ENCODE measurements around the gene PRAC2. TPM values are rescaled to one million over a fixed set of nuclear protein-coding genes. Genes with fewer than 3 reads are reported as not detected.

Gene PRAC2
- total RNA-seq, 1 experiment from 2014 or later = not detected

GRCh38 chr17:48718761-48719641, 4.0 kb upstream of the PRAC2 start:
- POLR2A ChIA-PET = interaction anchor here (1.2 kb wide), 1 partner anchor 10 kb away, joined by 6 read pairs; the partner anchor contains the start of gene HOXB13
- Histone ChIP-seq H4K20me1 (ENCODE audit: insufficient read depth) (no peaks in the 10 kb centered on the region), H3K27ac (ENCODE audit: low read depth, low read length) (no peak overlapping the region), H3K4me1 (ENCODE audit: control insufficient read depth in 1 of 2, insufficient read depth in 2 of 2, low read length in 2 of 2) (no peaks in the 10 kb centered on the region), H3K4me3 (replicated peaks in 1 of 2; ENCODE audit: low read depth in 1 of 2, low read length in 2 of 2) (no peak overlapping the region), H3K36me3 (ENCODE audit: control insufficient read depth in 1 of 2, insufficient read depth in 2 of 2, low read length in 2 of 2) (no peaks in the 10 kb centered on the region), H3K27me3 (ENCODE audit: insufficient read depth, low read length) (no peaks in the 10 kb centered on the region), H3K79me2 (ENCODE audit: insufficient read depth, low read length) (no peaks in the 10 kb centered on the region), H3K4me2 (ENCODE audit: low read length) (no peak overlapping the region), H3K9me3 (ENCODE audit: control insufficient read depth in 1 of 2, insufficient read depth in 1 of 2, low read depth in 1 of 2, low read length in 2 of 2) (no peaks in the 10 kb centered on the region), H3K9me2 (ENCODE audit: insufficient read depth) (no peaks in the 10 kb centered on the region), H3K9ac (ENCODE audit: low read length) (no peak overlapping the region), H2AFZ (ENCODE audit: low read depth, low read length, poor library complexity, severe bottlenecking) (no peak overlapping the region)
- TF ChIP-seq CEBPB (IDR thresholded peaks at IDR 0.05; ENCODE audit: low read depth) (no peak), EZH2phosphoT487 (IDR thresholded peaks at IDR 0.05; ENCODE audit: borderline replicate concordance) (no peak)
- RAD21 ChIA-PET (ENCODE audit: low non-redundant PET in 1 of 2, low total read pairs in 2 of 2, uncharacterized antibody in 2 of 2, unreplicated experiment in 2 of 2) = no interaction called here
- BruUV-seq (replicated peaks) = no TSS peak
- DNase-seq (ENCODE audit: low read depth, low spot score) (no peak), ATAC-seq (no peak)
- CTCF ChIA-PET = interaction anchor here (0.8 to 1.4 kb wide), 4 partner anchors 10 to 160 kb away, joined by 3 to 4 read pairs (median 3); partner anchors contain the start of gene HOXB13
- intact Hi-C loops (cut with micrococcal nuclease) = no loop called here

- no peaks in the 10 kb centered on the region for H3K36me3 ChIP-seq (ENCODE audit: control insufficient read depth in 1 of 2, insufficient read depth in 2 of 2, low read length in 2 of 2)
- RAD21 ChIA-PET (ENCODE audit: low non-redundant PET in 1 of 2, low total read pairs in 2 of 2, uncharacterized antibody in 2 of 2, unreplicated experiment in 2 of 2) = no interaction called here
- H3K4me1 ChIP-seq (ENCODE audit: control insufficient read depth in 1 of 2, insufficient read depth in 2 of 2, low read length in 2 of 2) = peaks cover 0 to 2% of the 10 kb centered on the region in 2 experiments; a peak in 1 of 4 replicates
- H3K79me2 ChIP-seq (ENCODE audit: insufficient read depth, low read length) = no peaks in the 10 kb centered on the region
- no peak overlapping the region for H3K27ac ChIP-seq (ENCODE audit: low read depth, low read length)
- H3K9me2 ChIP-seq (ENCODE audit: insufficient read depth) = no peaks in the 10 kb centered on the region
- H3K27me3 ChIP-seq (ENCODE audit: insufficient read depth, low read length) = no peaks in the 10 kb centered on the region
- ATAC-seq (no peak), DNase-seq (ENCODE audit: low read depth, low spot score) (no peak)
- no peaks in the 10 kb centered on the region for H3K9me3 ChIP-seq (ENCODE audit: control insufficient read depth in 1 of 2, insufficient read depth in 1 of 2, low read depth in 1 of 2, low read length in 2 of 2)
- no peak overlapping the region for H3K4me2 ChIP-seq (ENCODE audit: low read length)
- H4K20me1 ChIP-seq (ENCODE audit: insufficient read depth) = no peaks in the 10 kb centered on the region
- H3K9ac ChIP-seq (ENCODE audit: low read length) = no peak overlapping the region
- POLR2A ChIA-PET = interaction anchor here (1.2 kb wide), 1 partner anchor 9 kb away, joined by 6 read pairs; the partner anchor contains the start of gene HOXB13
- no TSS peak for BruUV-seq (replicated peaks)
- intact Hi-C loops (cut with micrococcal nuclease) = loop anchor here (5.0 kb wide), 1 partner anchor 318 kb away; no protein-coding TSS in a partner anchor
- no peak overlapping the region for H3K4me3 ChIP-seq (replicated peaks in 1 of 2; ENCODE audit: low read depth in 1 of 2, low read length in 2 of 2)
- CTCF ChIA-PET = interaction anchor here (0.8 to 1.3 kb wide), 3 partner anchors 9 to 160 kb away, joined by 3 read pairs; partner anchors contain the start of gene HOXB13
- no peak overlapping the region for H2AFZ ChIP-seq (ENCODE audit: low read depth, low read length, poor library complexity, severe bottlenecking)
- no peak for TF ChIP-seq MAX (IDR thresholded peaks at IDR 0.05)
- TF ChIP-seq FOSL1 (IDR thresholded peaks at IDR 0.05; ENCODE audit: low read depth) = no peak
- TF ChIP-seq ZNF274 (IDR thresholded peaks at IDR 0.05; ENCODE audit: low read depth, low read length) = no peak
- TF ChIP-seq SP1 (IDR thresholded peaks at IDR 0.05; ENCODE audit: low read depth) = no peak
- no peak for TF ChIP-seq EZH2phosphoT487 (IDR thresholded peaks at IDR 0.05; ENCODE audit: borderline replicate concordance)
- no peak for TF ChIP-seq POLR2AphosphoS5 (IDR thresholded peaks at IDR 0.05; ENCODE audit: low read depth, low read length)
These were observed 3.2 kb upstream of the PRAC2 start for GRCh38 chr17:48719642-48720265.
